Loucy (cell line): ENCODE data around the gene PTTG1IP2.

Experiments used
- H2AFZ ChIP-seq: fragments of 200-600 bp; sonication (generic); 2 replicates; pipeline ENCODE4 v1.6.0; 2016; ENCODE audit warnings: antibody characterized with exemption, mild to moderate bottlenecking, low read length, moderate library complexity
- H3F3A ChIP-seq: fragments of 200-600 bp; 2 replicates; pipeline ENCODE4 v1.6.0; 2016; ENCODE audit warnings: antibody characterized with exemption, low read depth, mild to moderate bottlenecking
- H3K27me3 ChIP-seq: fragments of 200-600 bp; sonication (generic); 2 replicates; pipeline ENCODE4 v1.6.1; 2014; ENCODE audit warnings: low read length, mild to moderate bottlenecking; ENCODE audit not compliant: insufficient read depth, poor library complexity, severe bottlenecking
- H3K36me3 ChIP-seq: fragments of 200-600 bp; sonication (generic); 2 replicates; pipeline ENCODE4 v1.6.1; 2016; ENCODE audit warnings: low read length; ENCODE audit not compliant: insufficient read depth
- H3K4me1 ChIP-seq: fragments of 200-600 bp; sonication (generic); 2 replicates; pipeline ENCODE4 v1.5.1; 2014; ENCODE audit warnings: low read length, mild to moderate bottlenecking; ENCODE audit not compliant: insufficient read depth, poor library complexity, severe bottlenecking
- H3K4me2 ChIP-seq: fragments of 200-600 bp; sonication (generic); 2 replicates; pipeline ENCODE4 v1.6.0; 2014; ENCODE audit warnings: antibody characterized with exemption, low read length, low read depth, mild to moderate bottlenecking; ENCODE audit not compliant: poor library complexity, severe bottlenecking
- H3K4me3 ChIP-seq: fragments of 200-600 bp; sonication (generic); 2 replicates; pipeline ENCODE4 v1.5.1; 2014; ENCODE audit warnings: low read length, mild to moderate bottlenecking, mixed read lengths; ENCODE audit not compliant: poor library complexity, severe bottlenecking
- H3K79me2 ChIP-seq: fragments of 200-600 bp; sonication (generic); 2 replicates; pipeline ENCODE4 v1.6.1; 2014; ENCODE audit warnings: low read length; ENCODE audit not compliant: insufficient read depth
- H3K9ac ChIP-seq: fragments of 200-600 bp; sonication (generic); 2 replicates; pipeline ENCODE4 v1.6.0; 2014; ENCODE audit warnings: mild to moderate bottlenecking, low read depth, low read length, moderate library complexity; ENCODE audit not compliant: poor library complexity, severe bottlenecking
- H3K9me2 ChIP-seq: fragments of 200-600 bp; sonication (generic); replicated peaks from 2 replicates; pipeline ENCODE4 v1.6.1; 2016; ENCODE audit warnings: low read depth, low read length, mixed read lengths
- H3K9me3 ChIP-seq: fragments of 200-600 bp; sonication (generic); 2 replicates; pipeline ENCODE4 v1.6.1; 2014; ENCODE audit warnings: mild to moderate bottlenecking, antibody characterized with exemption, low read length, low read depth; ENCODE audit not compliant: insufficient read depth
- H4K20me1 ChIP-seq: fragments of 200-600 bp; sonication (generic); 2 replicates; pipeline ENCODE4 v1.6.0; 2014; ENCODE audit warnings: antibody characterized with exemption, low read length, mild to moderate bottlenecking; ENCODE audit not compliant: insufficient read depth, poor library complexity, severe bottlenecking
- CTCF ChIP-seq: fragments of 200-600 bp; sonication (generic); conservative IDR thresholded peaks from 2 replicates; pipeline ENCODE4 v1.5.1; 2014; ENCODE audit warnings: mild to moderate bottlenecking, antibody characterized with exemption, low read length
- EZH2phosphoT487 ChIP-seq: fragments of 200-600 bp; IDR thresholded peaks from 2 replicates; pipeline ENCODE4 v1.6.1; 2018; ENCODE audit warnings: antibody characterized with exemption, mild to moderate bottlenecking, moderate library complexity, borderline replicate concordance

The PTTG1IP2 gene

GRCh38 chr7:90433221-90433620, 36.2 kb upstream of the PTTG1IP2 start:
- Histone ChIP-seq H3K27me3 (no peaks in the 10 kb centered on the region), H2AFZ (no peak overlapping the region), H3K4me1 (no peaks in the 10 kb centered on the region), H3K36me3 (no peaks in the 10 kb centered on the region), H3K9me3 (peaks cover 5% of the 10 kb centered on the region; the same call in 1 of the 2 replicates), H3K9me2 (no peaks in the 10 kb centered on the region), H3F3A (no peaks in the 10 kb centered on the region), H3K9ac (no peak overlapping the region), H4K20me1 (no peaks in the 10 kb centered on the region), H3K79me2 (no peaks in the 10 kb centered on the region), H3K4me2 (no peak overlapping the region), H3K4me3 (no peak overlapping the region)
- TF ChIP-seq EZH2phosphoT487 (no peak), CTCF (no peak)

GRCh38 chr7:90445633-90446032, 23.8 kb upstream of the PTTG1IP2 start:
- Histone ChIP-seq H3K79me2 (no peaks in the 10 kb centered on the region), H3K4me2 (no peak overlapping the region), H3K27me3 (no peaks in the 10 kb centered on the region), H3K36me3 (no peaks in the 10 kb centered on the region), H3K9me2 (no peaks in the 10 kb centered on the region), H4K20me1 (no peaks in the 10 kb centered on the region), H3K9me3 (no peaks in the 10 kb centered on the region), H3F3A (no peaks in the 10 kb centered on the region), H3K4me3 (no peak overlapping the region), H3K4me1 (no peaks in the 10 kb centered on the region), H2AFZ (no peak overlapping the region), H3K9ac (no peak overlapping the region)
- TF ChIP-seq CTCF (no peak), EZH2phosphoT487 (no peak)

- H3K4me3 ChIP-seq, result no peak overlapping the region
- no peak overlapping the region for H2AFZ ChIP-seq
- no peaks in the 10 kb centered on the region for H3K27me3 ChIP-seq
- no peak for TF ChIP-seq EZH2phosphoT487
- TF ChIP-seq CTCF, result no peak
- H3K9me2 ChIP-seq, result no peaks in the 10 kb centered on the region
- H3K9ac ChIP-seq, result no peak overlapping the region
- H4K20me1 ChIP-seq, result no peaks in the 10 kb centered on the region
- no peaks in the 10 kb centered on the region for H3K9me3 ChIP-seq
- no peak overlapping the region for H3K4me2 ChIP-seq
- H3K79me2 ChIP-seq, result no peaks in the 10 kb centered on the region
- H3K36me3 ChIP-seq, result no peaks in the 10 kb centered on the region
- H3F3A ChIP-seq, result no peaks in the 10 kb centered on the region
- no peaks in the 10 kb centered on the region for H3K4me1 ChIP-seq
These were observed 23.1 kb upstream of the PTTG1IP2 start for GRCh38 chr7:90446137-90446899.
